Measurements from ENCODE around the gene DIAPH2.
A peak's percentile ranks its signal among the peaks of the same experiment; 100 is the strongest.

The DIAPH2 gene

GRCh38 chrX:97189668-97190067, 505.0 kb downstream of the DIAPH2 start:
- DNase-seq (ENCODE audit: low spot score), result no peak

DNA sequence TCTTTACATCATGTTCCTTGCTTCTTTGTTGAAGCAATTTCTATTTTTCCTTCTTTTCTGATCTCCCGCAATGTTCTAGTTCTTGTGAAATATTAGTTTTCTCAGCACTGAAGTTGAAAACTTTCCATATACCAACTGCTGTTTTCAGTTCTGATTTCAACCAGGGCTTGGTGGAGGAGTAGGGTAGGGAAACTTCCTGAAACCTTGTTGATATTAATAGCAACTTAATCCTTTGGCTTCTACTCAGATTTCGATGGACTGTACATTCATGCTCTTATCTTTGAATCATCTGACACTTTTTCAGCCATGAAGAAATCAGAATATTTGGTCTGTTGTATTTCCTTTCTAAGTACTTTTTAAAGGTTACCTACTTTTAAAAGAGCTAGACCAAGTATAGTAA, 514.9 kb downstream of the DIAPH2 start:
- DNase-seq (ENCODE audit: low spot score), result no peak

DNA sequence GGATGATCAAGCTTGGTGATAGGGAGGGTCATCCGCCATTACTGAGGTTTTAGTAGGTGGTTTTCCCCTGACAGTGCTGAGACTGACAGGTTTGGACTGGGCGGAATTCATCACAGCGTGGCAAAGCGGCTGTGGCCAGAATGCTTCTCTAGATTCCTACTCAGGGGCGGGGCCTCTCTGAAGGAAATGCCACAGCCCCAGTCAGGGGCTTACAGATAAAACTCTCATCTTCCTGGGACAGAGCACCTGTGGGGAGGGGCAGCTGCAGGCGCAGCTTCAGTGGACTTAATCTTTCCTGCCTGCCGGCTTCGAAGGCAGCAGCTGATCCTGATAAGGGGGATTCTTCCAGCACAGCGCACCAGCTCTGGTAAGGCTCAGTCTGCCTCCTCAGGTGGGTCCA, 515.8 kb downstream of the DIAPH2 start:
- DNase-seq (ENCODE audit: low spot score), result no peak

GRCh38 chrX:97210501-97210900, 525.9 kb downstream of the DIAPH2 start:
- DNase-seq (ENCODE audit: low spot score), result no peak

DNA sequence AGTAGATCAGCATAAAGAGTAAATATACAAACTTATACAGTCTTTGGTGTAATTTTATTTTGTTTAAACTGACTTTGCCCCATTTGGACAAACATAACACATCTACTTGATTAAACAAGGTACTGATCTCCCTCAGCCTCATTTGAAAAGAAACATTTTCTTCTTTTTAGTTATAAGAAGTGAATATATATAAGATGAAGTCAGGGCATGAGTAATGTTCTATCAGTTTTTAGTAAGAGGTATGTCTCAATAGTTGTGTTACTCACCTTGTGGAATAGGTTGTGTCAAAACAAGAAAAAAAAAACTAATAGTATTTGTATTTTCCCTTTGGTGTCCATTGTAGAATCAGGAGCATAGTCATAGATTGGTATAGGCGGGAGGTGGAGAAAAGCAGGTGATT, 526.4 kb downstream of the DIAPH2 start:
- DNase-seq (ENCODE audit: low spot score), result no peak

- DNase-seq (ENCODE audit: low spot score), result no peak
Measured at GRCh38 chrX:97215186-97215585, 530.5 kb downstream of the DIAPH2 start.

GRCh38 chrX:97224148-97224547, 539.5 kb downstream of the DIAPH2 start:
- DNase-seq (ENCODE audit: low spot score), result no peak

- DNase-seq (ENCODE audit: low spot score), result no peak
Measured at GRCh38 chrX:97229318-97229717, 544.7 kb downstream of the DIAPH2 start.

DNA sequence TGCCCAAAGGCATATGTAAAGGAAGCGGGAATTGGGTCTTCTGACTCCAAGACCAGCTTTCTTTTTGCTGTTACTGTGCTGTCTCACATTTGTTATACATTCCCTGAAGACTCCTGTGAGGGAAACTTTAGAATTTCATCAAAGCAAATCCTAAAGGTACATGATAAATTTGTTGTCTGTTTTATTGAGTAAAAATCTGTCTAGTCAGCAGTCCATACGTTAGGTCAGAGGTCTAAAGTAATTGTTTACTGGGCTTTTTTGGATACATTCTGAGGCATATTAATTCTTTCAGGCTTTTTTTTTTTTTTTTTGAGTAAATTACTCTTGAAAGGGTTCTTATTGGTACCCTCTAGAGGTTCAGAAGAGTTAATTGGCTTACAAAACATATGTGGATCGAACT, 546.3 kb downstream of the DIAPH2 start:
- DNase-seq (ENCODE audit: low spot score), result no peak

DNA sequence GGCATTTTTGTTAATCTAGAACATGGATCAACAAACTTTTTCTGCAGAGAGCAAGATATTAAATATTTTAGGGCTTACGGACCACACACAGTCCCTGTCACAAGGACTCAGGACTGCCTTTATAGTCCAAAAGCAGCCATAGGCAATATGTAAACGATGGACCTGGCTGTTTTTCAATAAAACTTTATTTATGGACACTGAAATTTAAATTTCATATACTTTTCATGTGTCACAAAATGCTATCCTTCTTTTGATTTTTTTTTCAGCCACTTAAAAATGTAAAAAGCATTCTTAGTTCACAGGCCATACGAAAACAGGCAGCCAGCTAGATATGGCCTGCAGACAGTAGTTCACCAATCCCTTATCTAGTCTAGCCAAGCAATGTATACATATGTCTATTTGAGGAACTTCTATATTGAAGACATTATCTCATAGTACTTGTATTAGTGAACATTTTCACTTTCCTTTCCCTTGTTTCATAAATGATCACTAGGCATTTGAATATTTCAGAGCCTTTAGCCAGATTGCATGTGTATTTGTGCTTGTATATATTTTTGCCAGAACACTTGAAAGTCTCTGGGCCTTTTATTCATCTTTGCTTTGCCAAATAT, 549.9 kb downstream of the DIAPH2 start:
- no peak for DNase-seq (ENCODE audit: low spot score)

GRCh38 chrX:97238632-97239031, 554.0 kb downstream of the DIAPH2 start:
- DNase-seq (ENCODE audit: low spot score), result no peak

DNA sequence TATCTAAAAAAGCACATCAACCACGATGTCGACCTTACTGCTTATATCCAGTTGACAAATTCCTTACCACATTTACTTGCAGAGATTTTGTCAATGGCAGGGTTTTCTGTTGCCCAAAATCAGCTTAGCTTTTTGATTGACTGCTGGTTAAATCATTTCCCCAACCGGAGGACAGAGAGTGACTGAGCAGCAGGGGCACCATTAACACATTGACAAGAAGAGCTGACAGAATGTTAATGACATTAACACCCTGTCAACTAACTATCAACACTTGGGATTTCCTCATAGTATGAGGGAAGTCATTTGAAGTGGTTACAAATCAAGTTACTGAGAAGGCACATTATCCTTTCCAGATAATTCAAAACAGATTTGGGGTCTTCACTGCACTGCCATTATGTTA, 567.5 kb downstream of the DIAPH2 start:
- DNase-seq (ENCODE audit: low spot score), result no peak

DNA sequence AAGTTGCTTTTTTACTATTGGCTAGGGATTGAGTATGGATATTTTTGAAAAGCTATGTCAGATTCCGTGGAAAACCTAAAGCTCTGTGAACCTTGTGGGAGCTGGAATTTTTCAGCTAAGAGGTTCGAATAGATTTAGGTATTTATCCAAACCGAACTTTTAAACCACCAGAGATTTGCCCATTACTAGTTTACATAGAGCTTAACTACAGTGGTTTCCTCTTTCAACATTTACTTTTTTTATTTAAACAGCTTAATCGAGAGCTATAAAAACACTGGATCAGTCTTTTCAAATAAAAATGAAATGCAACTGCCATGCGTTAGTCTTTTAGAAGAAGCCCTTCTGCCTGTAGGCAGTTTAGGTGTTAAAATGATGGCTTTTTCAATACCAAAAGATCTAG, 576.0 kb downstream of the DIAPH2 start:
- DNase-seq (ENCODE audit: low spot score), result no peak

DNA sequence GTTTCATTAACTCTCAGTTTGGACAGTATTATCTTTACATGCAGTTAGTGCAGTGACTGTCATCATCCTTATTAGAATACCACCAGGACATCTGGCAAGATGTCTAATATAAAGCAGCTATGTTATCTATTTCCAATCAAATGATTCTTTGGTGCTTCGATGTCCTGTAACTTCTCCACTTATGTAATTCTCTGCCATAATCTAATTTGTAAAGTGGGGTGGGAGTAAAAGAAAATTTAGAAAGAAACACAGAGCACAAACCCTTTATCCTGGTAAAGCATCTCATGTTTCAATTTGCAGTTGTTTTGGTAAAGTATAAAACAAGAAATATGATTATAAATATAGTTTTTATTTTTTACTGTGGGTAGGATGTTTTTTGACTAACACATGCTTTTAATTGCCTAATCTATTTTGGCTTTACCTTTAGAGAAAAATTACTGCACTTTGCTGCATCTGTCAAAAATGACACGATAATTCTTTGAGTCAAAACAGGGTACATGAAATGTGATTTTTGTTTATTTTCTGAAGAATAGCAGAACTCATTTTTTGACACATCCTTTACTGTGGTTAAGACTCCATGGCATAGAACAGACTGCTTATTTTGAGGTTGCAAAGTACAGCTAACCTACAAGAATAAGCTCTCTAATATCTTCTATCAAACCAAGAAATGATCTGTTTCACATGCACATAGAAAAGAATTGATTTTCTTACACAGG, 581.9 kb downstream of the DIAPH2 start:
- DNase-seq (ENCODE audit: low spot score), result no peak

GRCh38 chrX:97267396-97268181, 582.9 kb downstream of the DIAPH2 start:
- DNase-seq (ENCODE audit: low spot score), result no peak

DNA sequence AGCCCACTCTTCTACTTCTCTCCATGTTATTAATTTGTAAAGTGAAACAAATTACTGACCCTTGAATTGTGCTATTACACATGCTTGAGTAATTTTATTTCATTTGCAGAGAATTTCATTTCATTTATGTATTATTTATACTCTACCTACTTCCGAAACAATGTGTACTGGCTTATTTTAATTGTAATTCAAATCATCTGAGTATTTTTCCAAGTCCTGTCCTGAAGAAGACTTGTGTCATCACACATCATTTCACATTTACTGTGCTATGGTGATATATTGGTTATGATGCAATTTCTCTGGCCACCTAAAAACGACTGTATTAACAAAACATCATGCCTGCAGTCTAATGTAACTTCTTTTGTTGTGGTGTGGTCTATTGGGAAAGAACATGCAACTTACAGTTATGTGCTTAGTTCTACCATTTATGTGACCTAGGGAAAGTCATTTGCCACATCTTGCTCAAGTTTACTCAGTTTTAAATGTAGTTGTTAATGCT, 583.6 kb downstream of the DIAPH2 start:
- DNase-seq (ENCODE audit: low spot score), result no peak

DNA sequence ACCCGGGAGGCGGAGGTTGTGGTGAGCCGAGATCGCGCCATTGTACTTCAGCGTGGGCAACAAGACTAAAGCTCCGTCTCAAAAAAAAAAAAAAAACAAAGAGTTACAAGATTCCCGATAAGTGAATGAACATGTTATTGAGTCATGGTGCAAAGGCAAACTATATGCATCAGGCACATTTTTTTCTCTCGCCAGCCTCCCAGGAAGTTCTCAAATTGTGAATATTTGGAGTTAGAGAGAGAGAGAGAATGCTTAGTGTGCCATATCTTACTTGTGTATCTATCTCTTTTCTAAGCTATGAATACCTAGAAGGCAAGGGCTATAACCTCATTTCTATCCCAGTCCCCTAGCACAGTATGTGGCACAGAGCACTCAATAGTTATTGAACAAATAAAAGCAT, 599.9 kb downstream of the DIAPH2 start:
- DNase-seq (ENCODE audit: low spot score), result no peak

DNA sequence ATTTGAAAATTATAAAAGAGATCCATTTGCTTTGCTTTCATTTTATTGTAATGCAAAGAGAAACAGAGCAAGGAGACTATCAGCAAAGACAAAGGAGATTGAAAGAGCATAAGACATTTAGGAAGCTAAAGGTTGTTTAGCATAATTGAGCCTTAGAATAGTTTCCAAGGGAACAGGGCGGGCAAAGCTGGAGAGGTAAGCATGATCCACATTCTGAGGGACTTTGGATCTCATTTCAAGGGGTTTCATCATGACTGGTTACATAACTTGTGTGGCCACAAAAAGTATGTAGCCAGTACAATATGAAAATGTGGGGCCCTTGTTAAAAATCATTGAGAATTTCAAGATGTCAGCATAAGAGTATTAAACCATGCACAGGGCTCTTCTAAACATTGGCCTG, 605.6 kb downstream of the DIAPH2 start:
- peak; percentile 6 for DNase-seq (ENCODE audit: low spot score)

GRCh38 chrX:97294041-97294440, 609.4 kb downstream of the DIAPH2 start:
- DNase-seq (ENCODE audit: low spot score), result no peak

DNA sequence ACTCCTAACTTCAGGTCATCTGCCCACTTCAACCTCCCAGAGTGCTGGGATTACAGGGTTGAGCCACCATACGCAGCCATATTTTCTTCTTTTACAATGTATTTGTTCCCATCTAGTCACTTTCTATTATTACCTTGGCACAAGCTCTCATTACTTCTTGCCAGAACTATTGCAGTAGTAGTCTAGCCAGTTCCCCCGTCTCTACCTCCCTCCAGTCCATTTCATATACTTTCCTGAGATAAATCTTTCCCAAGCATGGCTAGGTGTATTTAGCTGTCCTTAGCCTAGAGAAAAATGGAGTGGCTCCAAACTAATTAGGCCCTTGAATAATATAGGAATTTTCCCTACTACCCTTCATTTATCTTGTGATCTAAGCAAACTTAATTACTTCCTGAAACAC, 611.3 kb downstream of the DIAPH2 start:
- DNase-seq (ENCODE audit: low spot score), result no peak

GRCh38 chrX:97306771-97307470, 622.3 kb downstream of the DIAPH2 start:
- no peak for DNase-seq (ENCODE audit: low spot score)

DNA sequence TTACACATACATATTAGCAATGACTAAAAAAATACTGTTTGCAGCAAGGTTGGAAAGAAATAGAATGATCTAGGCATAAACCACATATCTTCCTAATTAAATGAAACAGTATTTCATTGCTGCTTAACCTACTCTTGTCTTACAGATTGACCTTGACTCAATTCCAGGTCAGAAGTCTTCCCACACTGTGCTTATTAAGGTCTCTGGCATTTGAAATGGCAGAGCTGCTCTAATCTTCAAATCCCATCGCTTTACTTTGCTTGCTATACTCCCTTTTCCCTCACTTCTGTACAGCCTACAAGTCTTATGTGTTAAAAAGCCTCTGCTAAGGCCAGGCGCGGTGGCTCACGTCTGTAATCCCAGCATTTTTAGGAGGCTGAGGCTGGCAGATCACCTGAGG, 623.5 kb downstream of the DIAPH2 start:
- DNase-seq (ENCODE audit: low spot score), result no peak
